GF-D8 (cell line): ENCODE results near the gene FRAT1.

Source experiments
- DNase-seq: peaks from one replicate; lab custom pipeline; 2025; lab: John Stamatoyannopoulos, UW

FRAT1 gene

DNA sequence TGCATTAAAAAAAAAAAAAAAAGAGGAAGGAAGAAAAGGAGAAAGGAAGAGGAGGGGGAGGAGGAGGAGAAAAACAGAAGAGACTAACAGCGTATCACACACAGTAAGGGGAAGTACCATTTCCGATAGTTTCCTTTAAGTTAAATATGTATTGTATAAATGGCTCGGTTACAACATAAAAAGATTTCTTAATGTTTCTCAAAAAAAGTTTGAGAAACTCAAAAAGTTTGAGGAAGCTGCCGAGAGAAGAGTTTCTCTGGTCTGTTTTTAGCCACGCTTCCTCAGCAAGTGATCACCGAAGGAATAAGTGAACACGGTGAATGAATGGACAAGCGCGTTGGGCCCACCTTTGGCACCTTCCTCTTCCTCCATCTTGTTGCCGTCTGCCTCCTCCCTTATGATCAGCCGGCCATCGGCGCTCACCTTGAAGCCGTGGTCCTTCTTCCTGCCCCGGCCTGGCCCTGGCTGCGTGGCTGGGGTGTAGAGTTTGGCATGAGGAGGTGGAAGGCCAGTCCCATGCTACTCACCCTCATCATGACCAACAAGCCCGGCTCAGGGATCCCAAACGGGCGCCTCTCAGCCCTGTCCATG lies 46.8 kb downstream of the FRAT1 start:
- DNase-seq = peak; percentile 100

DNA sequence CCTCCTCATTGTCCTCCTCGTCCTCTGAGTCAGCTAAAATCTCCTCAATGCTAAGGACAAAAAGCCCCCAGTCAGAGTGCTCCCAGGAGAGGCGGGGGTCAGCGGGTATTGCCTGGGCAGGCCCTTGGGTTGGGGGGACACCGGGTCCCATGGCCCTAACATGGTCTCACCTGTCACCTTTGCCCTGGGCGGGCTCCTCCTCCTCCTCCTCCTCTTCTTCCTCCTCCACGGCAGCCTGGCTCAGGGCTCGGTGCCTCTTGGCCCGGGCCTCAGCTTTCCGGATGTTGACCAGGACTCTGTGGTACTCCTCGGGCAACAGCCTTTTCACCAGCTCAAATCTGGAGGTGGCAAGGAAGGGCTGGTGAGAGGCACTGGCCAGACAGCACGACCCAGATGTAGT lies 47.5 kb downstream of the FRAT1 start:
- DNase-seq = no peak

DNA sequence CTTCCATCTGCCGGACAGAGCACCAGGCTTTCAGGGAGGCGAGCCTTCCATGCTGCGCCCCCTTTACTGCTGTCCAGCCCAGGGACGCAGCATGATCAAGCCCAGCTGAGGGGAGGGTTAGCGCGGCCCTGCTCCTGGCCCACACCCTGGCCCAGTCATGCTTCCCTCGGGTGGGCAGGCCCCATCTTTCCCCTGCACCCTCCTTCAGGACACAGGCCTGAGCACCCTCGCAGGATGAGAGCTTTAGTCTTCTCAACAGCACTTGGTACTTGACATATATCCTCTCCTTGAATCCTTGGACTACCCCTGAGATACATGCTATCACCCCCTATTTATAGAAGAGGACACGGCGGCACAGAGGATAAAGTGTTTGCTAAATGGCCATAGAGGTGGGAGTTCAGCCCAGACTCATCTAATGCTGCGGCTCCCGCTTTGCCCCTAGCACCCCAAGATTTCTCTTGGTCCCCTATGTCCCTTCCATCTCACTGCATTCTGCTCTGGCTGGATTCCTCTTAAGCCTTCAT lies 48.1 kb downstream of the FRAT1 start:
- DNase-seq = no peak
